ENCODE measurements around the gene GLI2. TPM values are rescaled to one million over a fixed set of nuclear protein-coding genes. Genes with fewer than 3 reads are reported as not detected.

GLI2 gene
- total and polyA plus RNA-seq, 7 donors: 0.20 to 2.4 (median 0.66) TPM

DNA sequence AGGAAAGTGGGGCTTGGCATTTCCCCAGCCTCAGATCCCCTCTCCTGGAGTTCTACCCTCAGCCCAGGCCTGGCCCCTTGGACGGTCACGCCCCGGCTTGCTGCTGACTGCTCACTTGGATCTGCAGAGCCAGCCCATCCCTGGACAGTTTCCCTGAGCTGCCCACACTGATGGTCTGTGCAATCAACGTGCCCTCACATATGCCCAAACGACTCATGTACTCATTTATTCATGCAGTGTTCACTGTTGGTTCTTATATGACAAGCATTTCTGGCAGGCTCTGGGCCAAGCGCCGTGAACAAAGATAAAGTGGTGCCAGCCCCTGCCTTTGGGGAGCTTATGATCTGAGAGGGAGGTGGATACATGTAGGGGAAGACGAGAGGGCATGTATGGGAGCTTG, 20.3 kb upstream of the GLI2 start:
- Histone ChIP-seq H3K27me3 (ENCODE audit: insufficient read depth in 3 of 3, low read length in 2 of 3) (no peaks in the 10 kb centered on the region), H3K4me1 (no peaks in the 10 kb centered on the region), H3K36me3 (ENCODE audit: insufficient read depth in 1 of 2, low read depth in 1 of 2) (no peaks in the 10 kb centered on the region), H3K4me3 (no peak overlapping the region), H3K27ac (no peak overlapping the region), H3K9me3 (no peaks in the 10 kb centered on the region)
- TF ChIP-seq CTCF (IDR thresholded peaks at IDR 0.05): no peak
- intact Hi-C loops (cut with DNase I): no loop called here
- DNase-seq: no peak
- WGBS, 3 donors: 75 to 82% (median 77%) methylated on average over 8 of the region's 8 CpGs
- ATAC-seq: no peak

- H3K27ac ChIP-seq: no peak overlapping the region
- no peaks in the 10 kb centered on the region for H3K4me1 ChIP-seq
- ATAC-seq (no peak), DNase-seq (no peak)
- no peak overlapping the region for H3K4me3 ChIP-seq
- whole genome bisulfite sequencing, 3 donors: 59 to 77% (median 74%) methylated on average over 8 of the region's 8 CpGs
- H3K27me3 ChIP-seq (ENCODE audit: insufficient read depth in 3 of 3, low read length in 2 of 3): no peaks in the 10 kb centered on the region
- H3K9me3 ChIP-seq: no peaks in the 10 kb centered on the region
- H3K36me3 ChIP-seq (ENCODE audit: insufficient read depth in 1 of 2, low read depth in 1 of 2): no peaks in the 10 kb centered on the region
- TF ChIP-seq CTCF (IDR thresholded peaks at IDR 0.05): no peak
- intact Hi-C loops (cut with DNase I): no loop called here
Measured at GRCh38 chr2:120715941-120716340, 19.7 kb upstream of the GLI2 start.

DNA sequence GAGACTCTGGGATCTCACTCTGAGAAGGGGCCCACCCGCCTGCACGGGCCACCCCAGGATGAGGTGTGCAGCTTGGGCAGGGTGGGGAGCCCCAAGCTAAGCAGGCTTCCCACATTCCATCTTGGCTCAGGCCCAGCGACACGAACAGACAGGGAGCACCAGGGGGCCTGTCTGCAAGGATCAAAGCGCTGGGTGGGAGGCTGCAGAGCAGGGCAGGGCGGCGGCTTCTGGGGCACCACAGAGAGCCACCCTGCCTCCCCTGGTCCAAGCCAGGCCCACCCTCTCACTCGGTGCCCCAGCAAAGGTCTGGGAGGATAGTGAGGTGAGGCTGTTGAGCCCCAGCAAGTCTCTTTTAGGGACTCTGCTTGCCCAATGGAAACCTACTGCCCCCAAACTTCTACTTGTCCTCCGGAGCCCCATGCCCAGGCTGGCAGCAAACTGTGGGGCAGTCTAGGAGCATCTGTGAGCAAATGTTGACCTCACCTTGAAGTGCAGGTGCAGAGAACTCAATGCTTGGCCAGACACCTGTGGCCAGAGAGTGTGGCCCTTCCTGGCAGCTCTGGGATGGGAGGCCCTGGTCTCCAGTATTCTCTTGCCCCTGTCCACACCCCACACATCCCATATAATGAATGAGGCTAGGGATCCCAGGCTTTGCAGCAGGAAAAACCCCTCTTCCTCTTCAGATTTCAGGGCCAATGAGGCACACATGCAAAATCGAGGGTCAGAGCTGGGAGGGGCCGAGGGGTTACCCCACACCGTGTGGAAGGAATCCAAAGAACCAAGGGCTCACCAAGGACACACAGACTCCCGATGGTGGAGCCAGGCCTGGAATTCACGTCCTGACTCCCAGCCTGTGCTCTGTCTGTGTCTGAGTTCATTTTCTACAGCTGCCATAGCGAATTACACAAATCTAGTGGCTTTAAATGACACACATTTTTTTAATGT, 18.8 kb upstream of the GLI2 start:
- WGBS, 3 donors: 63 to 77% (median 70%) methylated on average over 13 to 15 of the region's 15 CpGs

GRCh38 chr2:120719491-120719890, 16.2 kb upstream of the GLI2 start:
- no peak for TF ChIP-seq CTCF (IDR thresholded peaks at IDR 0.05)
- Histone ChIP-seq H3K27ac (no peak overlapping the region), H3K4me1 (no peaks in the 10 kb centered on the region), H3K36me3 (ENCODE audit: insufficient read depth in 1 of 2, low read depth in 1 of 2) (no peaks in the 10 kb centered on the region), H3K9me3 (no peaks in the 10 kb centered on the region), H3K27me3 (ENCODE audit: insufficient read depth in 3 of 3, low read length in 2 of 3) (no peaks in the 10 kb centered on the region), H3K4me3 (no peak overlapping the region)
- no peak for ATAC-seq
- DNase-seq: no peak
- WGBS, 3 donors: 80 to 83% (median 80%) methylated on average over 7 of the region's 7 CpGs
- intact Hi-C loops (cut with DNase I): no loop called here

More for the DNA sequence above, 18.8 kb upstream of the GLI2 start:
- DNase-seq (no peak), ATAC-seq (no peak)
- Histone ChIP-seq H3K27me3 (ENCODE audit: insufficient read depth in 3 of 3, low read length in 2 of 3) (no peaks in the 10 kb centered on the region), H3K4me1 (no peaks in the 10 kb centered on the region), H3K9me3 (no peaks in the 10 kb centered on the region), H3K27ac (no peak overlapping the region), H3K36me3 (ENCODE audit: insufficient read depth in 1 of 2, low read depth in 1 of 2) (no peaks in the 10 kb centered on the region), H3K4me3 (no peak overlapping the region)
- intact Hi-C loops (cut with DNase I): no loop called here
- no peak for TF ChIP-seq CTCF (IDR thresholded peaks at IDR 0.05)
